GM20000 (cell line): ENCODE results near the gene TTLL10.
A peak's percentile ranks its signal among the peaks of the same experiment; 100 is the strongest.

Experiments
- DNase-seq: peaks from one replicate; pipeline ENCODE4 v3.0.0; 2012; ENCODE audit warnings: low spot score
- CTCF ChIP-seq: IDR thresholded peaks from 2 replicates; pipeline ENCODE4 v1.5.1; 2012; ENCODE audit warnings: mild to moderate bottlenecking, control low read depth; ENCODE audit errors: extremely low read depth, missing control alignments

TTLL10 gene

GRCh38 chr1:1206966-1207531 is 33.4 kb downstream of the TTLL10 start:
- no peak for DNase-seq
- no peak for TF ChIP-seq CTCF

- no peak for TF ChIP-seq CTCF
- DNase-seq, result no peak
Measured at GRCh38 chr1:1207571-1207892, 33.9 kb downstream of the TTLL10 start.

GRCh38 chr1:1208713-1209433 is 35.2 kb downstream of the TTLL10 start:
- DNase-seq, result peak; percentile 73
- no peak for TF ChIP-seq CTCF

- no peak for TF ChIP-seq CTCF
- no peak for DNase-seq
Measured at GRCh38 chr1:1210726-1211540, 37.3 kb downstream of the TTLL10 start.

GRCh38 chr1:1211541-1212441 is 38.1 kb downstream of the TTLL10 start:
- DNase-seq, result no peak
- TF ChIP-seq CTCF, result no peak

- no peak for TF ChIP-seq CTCF
- DNase-seq, result peak; percentile 84
Measured at GRCh38 chr1:1212780-1213344, 39.2 kb downstream of the TTLL10 start.
